GM18517 (cell line): ENCODE measurements around the gene PSG2.
"Not testable (repeated sequence)": the region's sequence is repeated elsewhere in the genome, so short reads cannot be mapped to it uniquely, and the experiment has no call there.

Experiments
- ATAC-seq: cut with Tn5 transposase; IDR thresholded peaks from one replicate; pipeline ENCODE4 v1.9.1; 2021; ENCODE audit warnings: mild to moderate bottlenecking, moderate library complexity; ENCODE audit not compliant: unreplicated experiment

The PSG2 gene

DNA sequence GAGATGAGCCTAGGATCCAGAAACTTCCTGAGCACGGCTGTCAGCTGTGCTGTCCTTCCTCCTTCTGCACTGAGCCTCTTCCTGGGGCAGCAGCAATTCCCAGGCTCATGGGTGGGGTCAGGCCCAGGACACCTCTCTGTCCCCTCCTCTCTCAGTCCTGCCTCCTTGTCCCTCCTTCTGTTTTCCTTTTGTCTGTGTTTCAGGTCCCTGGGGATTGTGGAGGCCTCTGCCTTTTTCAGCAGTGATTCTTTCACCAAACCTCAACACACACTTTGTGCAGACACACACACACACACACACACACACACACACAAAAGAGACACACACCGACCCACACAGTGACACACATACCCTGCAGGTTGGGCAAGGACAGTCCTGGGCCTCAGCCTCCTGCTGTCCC lies at the start of gene PSG2:
Gene PSG2 (minus strand): TSS at position 101 of the 400 bp plus-strand sequence. CDS start 132 bp downstream, outside the sequence.
- ATAC-seq: not testable (repeated sequence)

DNA sequence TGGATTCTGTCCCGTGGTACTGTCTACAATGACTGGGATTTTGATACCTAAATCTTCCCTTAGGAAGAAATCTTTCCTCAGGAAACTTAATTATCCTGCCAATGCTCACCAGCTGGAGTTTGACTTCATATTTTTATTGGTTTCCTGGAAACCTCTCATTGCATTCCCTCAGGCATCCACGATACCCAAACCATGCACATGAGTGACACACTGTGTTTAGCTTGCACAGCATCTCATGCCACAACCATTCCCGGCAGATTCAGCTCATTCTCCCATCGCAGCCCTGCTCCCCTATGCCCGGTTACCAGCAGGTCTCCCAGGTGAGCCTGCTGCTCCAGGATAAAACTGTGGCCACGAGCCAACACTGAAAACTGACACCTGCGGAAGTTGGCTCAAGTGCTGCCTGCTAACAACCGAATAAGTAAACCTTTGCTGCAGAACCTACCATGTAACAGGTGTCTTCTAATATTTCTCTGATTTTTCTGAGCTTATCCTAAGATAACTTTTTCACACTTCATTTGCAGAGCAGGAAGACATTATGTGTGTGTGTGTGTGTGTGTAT lies 48.9 kb upstream of the PSG2 start:
- not testable (repeated sequence) for ATAC-seq

- ATAC-seq: not testable (repeated sequence)
Observed at GRCh38 chr19:43129197-43129596, 46.7 kb upstream of the PSG2 start.

DNA sequence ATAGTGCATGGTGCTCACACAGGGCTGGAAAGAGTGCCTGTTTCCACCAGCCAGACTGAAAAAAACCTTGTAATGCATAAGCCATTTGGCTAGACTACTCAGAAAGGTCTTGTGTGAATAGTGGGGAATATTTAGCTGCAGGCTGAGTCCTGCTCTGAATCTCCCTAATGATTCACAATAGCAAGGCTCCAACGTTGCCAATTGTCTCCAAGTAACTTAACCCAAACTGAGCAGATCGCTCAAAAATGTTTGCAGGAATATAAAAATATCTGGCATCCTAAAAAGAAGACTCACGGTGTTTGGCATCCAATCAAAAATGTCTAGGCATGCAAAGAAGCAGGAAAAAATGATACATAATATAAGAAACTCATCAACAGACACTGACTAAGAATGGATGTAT lies 44.8 kb upstream of the PSG2 start:
- not testable (repeated sequence) for ATAC-seq

- no peak for ATAC-seq
Observed at GRCh38 chr19:43126720-43127119, 44.2 kb upstream of the PSG2 start.

- no peak for ATAC-seq
Observed at GRCh38 chr19:43124360-43124759, 41.9 kb upstream of the PSG2 start.

DNA sequence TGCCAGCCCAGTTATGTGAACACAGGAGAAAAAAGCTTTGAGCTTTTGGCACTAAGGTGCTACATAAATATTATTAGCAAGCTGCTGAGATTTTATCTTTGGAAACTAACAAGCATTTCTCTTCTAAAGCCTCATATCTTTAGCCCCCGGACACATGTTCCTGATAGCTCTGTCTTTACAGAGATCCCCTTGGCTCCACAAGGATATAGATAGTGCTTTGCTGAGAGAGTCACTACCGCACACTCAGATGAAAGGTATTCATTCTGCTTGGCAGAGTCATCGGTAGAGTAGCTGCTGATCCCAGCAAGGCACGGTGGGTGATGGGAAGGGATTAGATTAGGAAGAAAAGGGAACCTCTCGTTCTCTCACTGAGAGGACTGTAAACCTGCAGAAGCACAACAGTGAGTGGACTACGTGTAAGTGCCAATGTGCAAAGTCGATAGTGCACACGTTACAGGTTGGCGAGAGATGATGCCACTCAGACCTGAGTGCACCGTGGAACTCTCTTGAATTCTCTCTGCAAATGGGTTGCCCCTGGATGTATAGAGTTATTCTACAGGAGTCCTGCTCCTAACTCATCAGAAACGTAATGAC lies 38.0 kb upstream of the PSG2 start:
- not testable (repeated sequence) for ATAC-seq

DNA sequence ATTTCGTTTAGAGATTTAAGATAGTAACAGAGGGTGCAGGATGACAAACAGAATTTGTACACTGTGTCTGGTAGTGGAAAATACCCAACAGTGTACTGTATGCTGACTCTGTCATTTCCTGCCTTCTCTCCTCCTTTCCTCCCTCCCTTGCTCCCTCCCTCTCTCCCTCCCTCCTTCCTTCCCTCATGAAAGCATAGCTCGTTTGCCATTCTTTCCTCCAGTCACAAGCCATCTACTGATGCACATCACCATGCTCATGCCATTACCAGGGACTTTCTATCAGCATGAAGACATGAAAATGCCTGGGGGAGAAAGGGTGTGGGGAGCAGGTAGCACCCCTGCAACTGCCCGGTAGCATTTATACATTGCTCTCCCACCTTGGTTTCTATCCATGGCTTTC lies 37.0 kb upstream of the PSG2 start:
- ATAC-seq: not testable (repeated sequence)

DNA sequence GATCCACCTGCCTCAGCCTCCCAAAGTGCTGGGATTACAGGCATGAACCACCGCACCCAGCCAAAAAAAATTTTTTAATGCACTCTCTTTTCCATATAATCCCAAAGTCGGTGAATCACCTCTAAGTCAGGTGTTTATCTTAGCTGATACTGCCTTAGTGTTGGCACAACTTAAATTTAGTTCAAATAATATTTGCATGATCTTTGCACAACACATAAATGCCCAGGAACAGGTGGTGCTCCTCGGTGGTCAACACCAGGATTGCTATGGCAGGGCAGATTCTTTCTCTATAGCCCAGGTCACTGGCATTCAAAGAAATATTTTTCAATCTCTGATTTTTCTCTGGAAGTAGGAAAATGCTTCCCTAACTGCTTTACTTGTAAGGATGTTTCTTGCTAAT lies 33.9 kb upstream of the PSG2 start:
- ATAC-seq: not testable (repeated sequence)

- not testable (repeated sequence) for ATAC-seq
Observed at GRCh38 chr19:43115548-43115947, 33.0 kb upstream of the PSG2 start.

DNA sequence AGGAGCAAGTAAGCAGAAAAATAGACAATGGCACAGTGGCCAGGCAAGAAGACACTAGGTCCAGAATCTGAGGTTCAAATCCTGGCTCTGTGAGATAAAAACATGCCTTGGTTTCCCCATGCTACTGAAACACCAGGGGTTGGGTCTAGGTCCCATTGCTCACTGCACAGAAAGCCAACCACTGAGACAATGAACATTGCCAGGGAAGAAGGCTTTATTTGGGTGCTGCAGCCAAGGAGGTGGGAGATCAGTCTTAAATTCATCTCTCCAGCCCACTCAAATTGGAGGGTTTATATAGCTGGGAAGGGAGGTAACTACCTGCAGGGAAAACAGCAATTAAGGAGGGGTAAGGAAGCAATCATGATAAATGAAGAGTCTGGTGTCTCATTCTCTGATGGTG lies 32.6 kb upstream of the PSG2 start:
- not testable (repeated sequence) for ATAC-seq

- not testable (repeated sequence) for ATAC-seq
Observed at GRCh38 chr19:43114626-43115025, 32.1 kb upstream of the PSG2 start.

DNA sequence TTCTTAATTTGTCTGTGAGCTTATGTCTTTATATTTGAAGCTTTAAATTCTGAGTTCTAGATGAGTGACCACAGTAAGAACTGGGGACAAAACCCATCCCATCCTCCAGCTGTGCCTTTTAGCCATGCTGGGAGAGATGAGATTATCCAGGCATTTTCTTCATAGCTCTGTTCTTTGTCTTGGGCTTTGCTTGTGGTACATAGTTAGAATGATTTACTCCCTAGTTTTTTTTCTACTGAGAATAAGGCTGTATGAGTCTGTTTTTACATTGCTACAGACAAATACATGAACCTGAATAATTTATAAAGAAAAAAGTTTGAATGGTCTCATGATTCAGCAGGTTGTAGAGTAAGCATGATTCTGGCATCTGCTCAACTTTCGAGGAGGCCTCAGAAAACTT lies 24.9 kb upstream of the PSG2 start:
- ATAC-seq: not testable (repeated sequence)

DNA sequence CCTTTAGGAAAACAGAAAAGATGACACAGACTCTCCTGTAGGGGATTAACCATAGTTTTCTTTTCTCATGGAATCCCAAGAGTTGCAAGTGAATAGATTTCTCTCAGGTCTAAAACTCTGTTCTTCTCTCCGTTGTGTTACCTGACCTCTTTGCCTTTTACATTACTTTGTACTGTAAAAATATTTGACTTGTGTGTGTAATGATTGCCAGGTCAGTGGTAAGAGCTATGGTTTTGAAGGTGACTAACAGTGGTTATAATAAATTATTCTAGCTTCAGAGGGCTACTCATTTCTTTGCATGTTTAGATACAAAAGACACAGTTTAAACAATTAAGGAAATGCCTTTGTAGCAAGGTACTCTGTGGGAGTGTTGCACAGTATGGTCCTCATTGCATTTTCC lies 23.0 kb upstream of the PSG2 start:
- ATAC-seq: no peak

GRCh38 chr19:43104215-43104850 lies 21.8 kb upstream of the PSG2 start:
- ATAC-seq: not testable (repeated sequence)

DNA sequence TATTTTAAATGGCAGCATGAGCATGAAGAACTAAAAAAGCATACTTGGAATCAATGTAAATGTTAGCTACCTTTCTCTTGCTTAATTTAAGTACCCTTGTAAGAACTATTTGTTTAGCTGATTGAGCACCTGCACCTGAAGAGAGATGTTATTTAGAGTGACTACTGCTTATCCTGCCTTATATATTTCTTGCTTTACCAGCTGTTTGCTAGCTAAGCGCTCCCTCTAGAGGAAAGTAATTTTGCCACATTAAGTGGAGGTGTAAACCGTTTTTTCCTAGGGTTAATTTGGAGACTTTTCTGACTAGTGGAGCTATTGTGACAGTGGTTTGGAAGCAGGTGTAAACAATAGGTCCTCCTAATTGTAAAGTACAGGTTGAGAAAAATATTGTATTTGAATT lies 19.4 kb upstream of the PSG2 start:
- no peak for ATAC-seq

DNA sequence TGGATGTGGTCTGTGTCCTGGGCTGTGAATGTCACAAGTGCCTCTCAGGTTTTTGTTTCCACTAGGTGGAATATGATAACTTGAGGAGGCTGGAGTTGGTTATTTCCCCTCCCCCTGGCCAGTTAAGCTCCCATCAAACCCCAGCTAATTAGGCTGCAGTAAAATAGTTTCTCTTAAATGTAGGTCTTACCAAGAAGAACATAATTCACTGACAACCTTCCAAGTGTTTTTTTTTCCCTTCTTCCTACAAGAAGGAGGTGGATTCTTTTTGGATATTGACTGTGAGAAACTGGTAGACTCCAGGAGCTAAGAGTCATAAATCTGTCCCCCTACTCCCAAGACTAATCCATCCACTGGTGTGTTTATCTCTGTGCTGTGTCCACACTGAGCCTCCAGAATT lies 15.9 kb upstream of the PSG2 start:
- not testable (repeated sequence) for ATAC-seq

DNA sequence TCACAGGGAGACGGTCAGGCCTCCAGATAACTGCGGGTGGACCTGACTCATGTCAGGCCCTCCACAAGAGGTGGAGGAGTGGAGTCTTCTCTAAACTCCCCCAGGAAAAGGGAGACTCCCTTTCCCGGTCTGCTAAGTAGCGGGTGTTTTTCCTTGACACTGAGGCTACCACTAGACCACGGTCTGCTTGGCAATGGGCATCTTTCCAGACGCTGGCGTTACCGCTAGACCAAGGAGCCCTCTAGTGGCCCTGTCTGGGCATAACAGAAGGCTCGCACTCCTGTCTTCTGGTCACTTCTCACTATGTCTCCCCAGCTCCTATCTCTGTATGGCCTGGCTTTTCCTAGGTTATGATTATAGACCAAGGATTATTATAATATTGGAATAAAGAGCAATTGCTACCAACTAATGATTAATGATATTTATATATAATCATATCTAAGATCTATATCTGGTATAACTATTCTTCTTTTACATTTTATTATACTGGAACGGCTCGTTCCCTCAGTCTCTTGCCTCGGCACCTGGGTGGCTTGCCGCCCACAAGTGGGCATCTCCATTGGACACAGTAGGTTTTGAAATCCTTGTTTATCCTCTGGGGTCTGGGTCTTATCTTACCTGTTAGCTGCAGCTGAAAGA lies 5.3 kb upstream of the PSG2 start:
- ATAC-seq: not testable (repeated sequence)

- ATAC-seq: not testable (repeated sequence)
Observed at GRCh38 chr19:43085796-43086530, 3.5 kb upstream of the PSG2 start.

GRCh38 chr19:43084196-43084832 lies 1.8 kb upstream of the PSG2 start:
- ATAC-seq: not testable (repeated sequence)

DNA sequence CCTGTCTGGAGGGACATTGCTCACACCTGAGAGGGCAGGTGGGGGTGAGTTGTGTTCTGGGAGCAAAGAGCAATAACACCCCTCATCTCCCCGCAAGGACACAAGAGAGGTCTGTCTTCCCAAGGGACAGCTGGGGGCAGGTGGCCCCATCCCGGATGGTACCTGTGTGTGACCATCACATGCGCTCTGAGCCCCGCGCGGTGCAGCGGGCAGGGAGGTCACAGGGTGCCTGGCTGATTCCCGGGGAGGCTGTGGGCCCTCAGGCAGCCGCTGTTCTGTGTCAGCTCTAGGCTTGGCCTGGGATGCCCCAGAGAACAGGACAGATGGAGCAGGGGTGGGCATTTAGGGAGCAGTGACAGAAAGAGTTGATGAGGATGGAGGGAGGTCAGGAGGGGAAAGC lies 1.2 kb upstream of the PSG2 start:
- not testable (repeated sequence) for ATAC-seq
